Neural progenitor cell (in vitro differentiated cells): ENCODE data around the gene FBXW8.

ENCODE experiments used
- EZH2 ChIP-seq: fragments of 200-600 bp; sonication (generic); IDR thresholded peaks from 2 replicates; pipeline ENCODE4 v1.6.1; 2017; ENCODE audit warnings: antibody characterized with exemption, mild to moderate bottlenecking, moderate library complexity
- EZH2phosphoT487 ChIP-seq: fragments of 200-600 bp; sonication (generic); IDR thresholded peaks from 2 replicates; pipeline ENCODE4 v1.6.1; 2017; ENCODE audit warnings: antibody characterized with exemption
- TF ChIP-seq, protein P1 (sequence below): fragments of 200-600 bp; sonication (generic); IDR thresholded peaks from 2 replicates; pipeline ENCODE4 v1.5.1; 2017; ENCODE audit warnings: antibody characterized with exemption, mild to moderate bottlenecking

DNA sequence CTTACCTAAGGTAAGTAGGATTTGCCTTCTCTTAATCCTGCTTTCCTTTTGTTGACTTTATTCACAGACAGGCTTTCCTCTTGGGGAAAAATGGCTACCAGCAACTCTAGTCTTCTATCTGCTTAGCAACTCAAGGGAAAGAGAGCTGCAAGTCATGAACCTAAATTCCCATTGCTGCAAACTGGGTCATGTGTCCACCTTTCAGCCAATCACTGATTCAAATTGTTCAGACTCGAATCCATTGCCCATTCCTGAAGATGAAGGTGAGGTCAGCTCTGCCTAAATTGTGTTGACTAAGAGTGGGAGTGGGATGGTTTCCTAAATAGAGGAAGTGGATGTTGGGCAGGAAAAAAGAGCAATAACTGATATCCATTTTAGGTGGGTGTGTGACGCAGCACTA is 7.7 kb downstream of the FBXW8 start:
- TF ChIP-seq, protein P1, sequence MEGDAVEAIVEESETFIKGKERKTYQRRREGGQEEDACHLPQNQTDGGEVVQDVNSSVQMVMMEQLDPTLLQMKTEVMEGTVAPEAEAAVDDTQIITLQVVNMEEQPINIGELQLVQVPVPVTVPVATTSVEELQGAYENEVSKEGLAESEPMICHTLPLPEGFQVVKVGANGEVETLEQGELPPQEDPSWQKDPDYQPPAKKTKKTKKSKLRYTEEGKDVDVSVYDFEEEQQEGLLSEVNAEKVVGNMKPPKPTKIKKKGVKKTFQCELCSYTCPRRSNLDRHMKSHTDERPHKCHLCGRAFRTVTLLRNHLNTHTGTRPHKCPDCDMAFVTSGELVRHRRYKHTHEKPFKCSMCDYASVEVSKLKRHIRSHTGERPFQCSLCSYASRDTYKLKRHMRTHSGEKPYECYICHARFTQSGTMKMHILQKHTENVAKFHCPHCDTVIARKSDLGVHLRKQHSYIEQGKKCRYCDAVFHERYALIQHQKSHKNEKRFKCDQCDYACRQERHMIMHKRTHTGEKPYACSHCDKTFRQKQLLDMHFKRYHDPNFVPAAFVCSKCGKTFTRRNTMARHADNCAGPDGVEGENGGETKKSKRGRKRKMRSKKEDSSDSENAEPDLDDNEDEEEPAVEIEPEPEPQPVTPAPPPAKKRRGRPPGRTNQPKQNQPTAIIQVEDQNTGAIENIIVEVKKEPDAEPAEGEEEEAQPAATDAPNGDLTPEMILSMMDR: no peak
- TF ChIP-seq EZH2 (no peak), EZH2phosphoT487 (no peak)
